Measurements from ENCODE around the gene PLCB2. TPM values are rescaled to one million over a fixed set of nuclear protein-coding genes. Genes with fewer than 3 reads are reported as not detected.
A peak's percentile ranks its signal among the peaks of the same experiment; 100 is the strongest.

The PLCB2 gene
- polyA plus RNA-seq, 1 donor from 2014 or later = 7.4 TPM

GRCh38 chr15:40322531-40323238 is 14.9 kb upstream of the PLCB2 start:
- H2AFZ ChIP-seq (ENCODE audit: low read depth, low read length) = no peak overlapping the region
- no peaks in the 10 kb centered on the region for H3K9me3 ChIP-seq (ENCODE audit: low read length)
- H3K36me3 ChIP-seq (ENCODE audit: insufficient read depth, low read length) = no peaks in the 10 kb centered on the region
- peak overlapping the region; percentile 62 for H3K4me3 ChIP-seq (ENCODE audit: low read length)
- no peak for TF ChIP-seq TAF1 (IDR thresholded peaks at IDR 0.05; ENCODE audit: low read depth)
- no peak for TF ChIP-seq CTCF (IDR thresholded peaks at IDR 0.05; ENCODE audit: poor library complexity, severe bottlenecking)
- TF ChIP-seq MXI1 (conservative IDR thresholded peaks at IDR 0.05; ENCODE audit: poor library complexity, severe bottlenecking) = no peak
- TF ChIP-seq SMC3 (conservative IDR thresholded peaks at IDR 0.05; ENCODE audit: poor library complexity) = no peak
- no peak for TF ChIP-seq REST (IDR thresholded peaks at IDR 0.05; ENCODE audit: borderline replicate concordance)
- peak overlapping the region; percentile 53 for H3K9ac ChIP-seq (ENCODE audit: low read length)
- peak overlapping the region; percentile 46 for H3K4me2 ChIP-seq (ENCODE audit: low read length)
- no peaks in the 10 kb centered on the region for H4K20me1 ChIP-seq (ENCODE audit: insufficient read depth)
- H3K9me2 ChIP-seq (ENCODE audit: insufficient read depth, low read length) = no peaks in the 10 kb centered on the region
- H3K27ac ChIP-seq (ENCODE audit: low read length) = peak overlapping the region; percentile 68
- no peaks in the 10 kb centered on the region for H3K27me3 ChIP-seq (ENCODE audit: insufficient read depth, low read depth, low read length)
- no peaks in the 10 kb centered on the region for H3F3A ChIP-seq (ENCODE audit: insufficient read depth, low read length, poor library complexity, severe bottlenecking)
- peaks cover 6% of the 10 kb centered on the region for H3K79me2 ChIP-seq (replicated peaks; ENCODE audit: insufficient read depth, low read length)

GRCh38 chr15:40320931-40321371 is 13.2 kb upstream of the PLCB2 start:
- Histone ChIP-seq H3K9ac (ENCODE audit: low read length) (no peak overlapping the region), H4K20me1 (ENCODE audit: insufficient read depth) (no peaks in the 10 kb centered on the region), H2AFZ (ENCODE audit: low read depth, low read length) (no peak overlapping the region), H3K4me2 (ENCODE audit: low read length) (no peak overlapping the region), H3K27me3 (ENCODE audit: insufficient read depth, low read depth, low read length) (no peaks in the 10 kb centered on the region), H3K9me3 (ENCODE audit: low read length) (no peaks in the 10 kb centered on the region), H3F3A (ENCODE audit: insufficient read depth, low read length, poor library complexity, severe bottlenecking) (no peaks in the 10 kb centered on the region), H3K36me3 (ENCODE audit: insufficient read depth, low read length) (no peaks in the 10 kb centered on the region), H3K27ac (ENCODE audit: low read length) (peak overlapping the region; percentile 68), H3K9me2 (ENCODE audit: insufficient read depth, low read length) (no peaks in the 10 kb centered on the region), H3K4me3 (ENCODE audit: low read length) (no peak overlapping the region), H3K79me2 (replicated peaks; ENCODE audit: insufficient read depth, low read length) (peaks cover 6% of the 10 kb centered on the region)
- TF ChIP-seq TAF1 (IDR thresholded peaks at IDR 0.05; ENCODE audit: low read depth) (no peak), RAD21 (conservative IDR thresholded peaks at IDR 0.05) (peak; percentile 56), EZH2 (IDR thresholded peaks at IDR 0.05; ENCODE audit: borderline replicate concordance, insufficient read depth, low read length, poor library complexity, severe bottlenecking) (no peak), POLR2AphosphoS5 (IDR thresholded peaks at IDR 0.05) (peak; percentile 57), MXI1 (conservative IDR thresholded peaks at IDR 0.05; ENCODE audit: poor library complexity, severe bottlenecking) (no peak), REST (IDR thresholded peaks at IDR 0.05; ENCODE audit: borderline replicate concordance) (peak; percentile 56), EP300 (conservative IDR thresholded peaks at IDR 0.05; ENCODE audit: poor library complexity, severe bottlenecking) (peak; percentile 73), CTCF (IDR thresholded peaks at IDR 0.05; ENCODE audit: poor library complexity, severe bottlenecking) (peak; percentile 87), SMC3 (conservative IDR thresholded peaks at IDR 0.05; ENCODE audit: poor library complexity) (peak; percentile 72)
